ENCODE data around the gene OR52A1. TPM values are rescaled to one million over a fixed set of nuclear protein-coding genes. Genes with fewer than 3 reads are reported as not detected.

OR52A1 gene
- total and polyA plus RNA-seq, 8 donors: not detected

DNA sequence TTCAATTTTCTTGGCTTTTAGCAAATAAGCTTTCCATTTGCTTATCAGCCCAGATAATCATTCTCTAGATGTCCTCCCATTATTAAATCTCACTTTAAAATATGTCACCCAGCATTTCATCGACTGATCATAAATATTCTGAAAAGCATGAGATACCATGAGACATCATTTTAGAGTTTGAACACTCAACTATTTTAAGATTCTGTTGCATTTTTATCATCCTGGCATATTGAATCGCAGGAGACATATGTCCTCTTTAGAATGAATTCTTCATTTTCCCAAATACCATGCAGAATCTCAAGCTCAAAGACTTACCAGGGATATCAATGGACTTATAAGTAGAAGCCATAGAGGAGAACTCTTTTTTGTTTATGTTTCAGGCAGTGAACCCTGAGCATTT lies 16.6 kb downstream of the OR52A1 start, which contains the start of gene OR52A5:
Gene OR52A5 (minus strand): TSS at position 361 of the 400 bp plus-strand sequence. CDS start 5,714 bp downstream, outside the sequence.
- intact Hi-C loops (cut with DNase I; ENCODE audit: low total_unique reads): no loop called here
- TF ChIP-seq EP300 (IDR thresholded peaks at IDR 0.05) (no peak), POLR2A (IDR thresholded peaks at IDR 0.05) (no peak), POLR2AphosphoS5 (IDR thresholded peaks at IDR 0.05) (no peak)
- TF ChIP-seq, protein P1, sequence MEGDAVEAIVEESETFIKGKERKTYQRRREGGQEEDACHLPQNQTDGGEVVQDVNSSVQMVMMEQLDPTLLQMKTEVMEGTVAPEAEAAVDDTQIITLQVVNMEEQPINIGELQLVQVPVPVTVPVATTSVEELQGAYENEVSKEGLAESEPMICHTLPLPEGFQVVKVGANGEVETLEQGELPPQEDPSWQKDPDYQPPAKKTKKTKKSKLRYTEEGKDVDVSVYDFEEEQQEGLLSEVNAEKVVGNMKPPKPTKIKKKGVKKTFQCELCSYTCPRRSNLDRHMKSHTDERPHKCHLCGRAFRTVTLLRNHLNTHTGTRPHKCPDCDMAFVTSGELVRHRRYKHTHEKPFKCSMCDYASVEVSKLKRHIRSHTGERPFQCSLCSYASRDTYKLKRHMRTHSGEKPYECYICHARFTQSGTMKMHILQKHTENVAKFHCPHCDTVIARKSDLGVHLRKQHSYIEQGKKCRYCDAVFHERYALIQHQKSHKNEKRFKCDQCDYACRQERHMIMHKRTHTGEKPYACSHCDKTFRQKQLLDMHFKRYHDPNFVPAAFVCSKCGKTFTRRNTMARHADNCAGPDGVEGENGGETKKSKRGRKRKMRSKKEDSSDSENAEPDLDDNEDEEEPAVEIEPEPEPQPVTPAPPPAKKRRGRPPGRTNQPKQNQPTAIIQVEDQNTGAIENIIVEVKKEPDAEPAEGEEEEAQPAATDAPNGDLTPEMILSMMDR (IDR thresholded peaks at IDR 0.05): no peak
- H3K4me1 ChIP-seq: no peaks in the 10 kb centered on the region
- DNase-seq: no peak
- no peaks in the 10 kb centered on the region for H3K27me3 ChIP-seq
- H3K4me3 ChIP-seq: no peak within 1 kb of the TSS
- H3K9me3 ChIP-seq: no peaks in the 10 kb centered on the region
- H3K36me3 ChIP-seq: no peaks in the 10 kb centered on the region
- no peak within 1 kb of the TSS for H3K27ac ChIP-seq
- 79 to 96% (median 92%) methylated on average over 2 of the region's 2 CpGs for whole genome bisulfite sequencing, 5 donors

DNA sequence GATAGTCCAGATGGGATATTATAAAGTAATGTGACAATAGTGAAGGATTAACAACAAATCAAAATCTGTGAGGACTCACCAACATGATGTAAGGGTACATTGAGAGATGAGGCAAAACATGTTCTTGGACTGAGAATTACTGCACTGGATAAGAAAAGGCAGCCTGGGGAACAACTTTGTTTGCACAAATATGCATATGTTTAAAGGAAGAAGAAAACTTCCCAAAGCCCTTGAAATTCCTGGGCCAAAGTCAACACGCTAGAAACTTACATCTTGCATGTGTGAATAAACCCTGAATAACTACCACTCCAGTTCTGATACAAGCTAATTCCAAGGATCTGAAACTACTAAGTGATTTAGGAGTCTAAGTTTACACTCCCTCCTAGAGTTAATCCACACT lies 17.5 kb downstream of the OR52A1 start:
- no peak for DNase-seq
- Histone ChIP-seq H3K9me3 (no peaks in the 10 kb centered on the region), H3K36me3 (no peaks in the 10 kb centered on the region), H3K27ac (no peak overlapping the region), H3K4me1 (no peaks in the 10 kb centered on the region), H3K4me3 (no peak overlapping the region), H3K27me3 (no peaks in the 10 kb centered on the region)
- intact Hi-C loops (cut with DNase I; ENCODE audit: low total_unique reads): no loop called here
- no peak for TF ChIP-seq EP300 (IDR thresholded peaks at IDR 0.05)
- 20 to 43% (median 29%) methylated on average over 1 of the region's 1 CpG for WGBS, 5 donors

DNA sequence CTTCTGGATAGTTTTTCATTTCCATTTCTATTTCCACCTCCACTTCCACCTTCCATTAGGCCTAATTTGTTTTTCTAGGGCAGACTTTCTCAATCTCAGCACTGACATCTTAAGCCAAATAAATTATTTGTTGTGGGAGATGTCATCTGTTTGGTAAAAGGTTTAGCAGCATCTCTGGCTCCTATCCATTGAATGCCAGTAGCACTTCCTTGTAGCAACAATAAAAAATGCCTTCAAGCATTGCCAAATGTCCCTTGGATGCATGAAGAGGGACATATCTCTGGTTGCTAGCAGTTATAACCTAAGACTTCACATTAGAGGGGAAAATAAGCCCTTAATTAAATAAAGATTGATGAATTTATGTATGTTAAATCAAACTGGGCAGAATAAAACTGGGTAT lies 18.3 kb downstream of the OR52A1 start:
- H3K4me1 ChIP-seq: no peaks in the 10 kb centered on the region
- H3K27me3 ChIP-seq: no peaks in the 10 kb centered on the region
- intact Hi-C loops (cut with DNase I; ENCODE audit: low total_unique reads): no loop called here
- H3K36me3 ChIP-seq: no peaks in the 10 kb centered on the region
- H3K9me3 ChIP-seq: no peaks in the 10 kb centered on the region
- DNase-seq: no peak
- H3K4me3 ChIP-seq: no peak overlapping the region
- H3K27ac ChIP-seq: no peak overlapping the region
- TF ChIP-seq, protein P1 (IDR thresholded peaks at IDR 0.05): no peak
- no peak for TF ChIP-seq POLR2A (IDR thresholded peaks at IDR 0.05)
- TF ChIP-seq POLR2AphosphoS5 (IDR thresholded peaks at IDR 0.05): no peak
- no peak for TF ChIP-seq EP300 (IDR thresholded peaks at IDR 0.05)

DNA sequence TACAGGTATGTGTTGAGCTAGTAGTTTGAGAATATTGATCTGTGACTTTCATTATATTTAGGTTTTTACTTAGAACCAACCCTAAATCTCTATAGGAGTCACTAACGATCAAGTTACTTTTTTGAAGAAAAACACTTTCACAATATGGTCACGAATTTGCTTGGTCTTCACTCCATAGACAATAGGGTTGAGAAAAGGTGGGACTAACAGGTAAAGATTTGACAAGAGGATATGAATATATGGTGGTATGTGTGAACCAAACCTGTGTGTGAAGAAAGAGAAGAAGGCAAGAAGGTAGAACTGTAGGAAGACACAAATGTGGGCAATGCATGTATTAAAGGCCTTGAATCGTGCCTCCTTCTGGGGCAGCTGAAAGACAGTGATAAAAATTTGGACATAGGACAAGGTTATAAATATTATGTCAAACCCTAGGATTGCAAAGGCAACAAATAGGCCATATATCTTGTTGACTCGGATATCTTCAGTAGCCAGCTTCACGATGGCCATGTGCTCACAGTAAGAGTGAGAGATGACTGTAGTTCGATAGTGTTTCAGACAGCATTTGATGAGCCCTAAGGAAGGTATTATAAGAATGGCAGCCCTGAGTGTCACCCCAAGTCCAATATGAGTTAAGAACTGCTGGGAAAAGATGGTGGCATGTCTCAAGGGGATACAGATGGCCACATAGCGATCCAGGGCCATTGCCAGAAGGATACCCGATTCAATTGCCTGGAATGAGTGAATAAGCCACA lies 22.8 kb downstream of the OR52A1 start:
- DNase-seq: no peak
- Histone ChIP-seq H3K4me1 (no peaks in the 10 kb centered on the region), H3K9me3 (no peaks in the 10 kb centered on the region), H3K36me3 (no peaks in the 10 kb centered on the region), H3K27me3 (no peaks in the 10 kb centered on the region), H3K4me3 (no peak overlapping the region), H3K27ac (no peak overlapping the region)
- 86 to 87% (median 86%) methylated on average over 8 of the region's 8 CpGs for WGBS, 5 donors
- TF ChIP-seq EP300 (IDR thresholded peaks at IDR 0.05) (no peak), POLR2AphosphoS5 (IDR thresholded peaks at IDR 0.05) (no peak), POLR2A (IDR thresholded peaks at IDR 0.05) (no peak)
- TF ChIP-seq, protein P1 (IDR thresholded peaks at IDR 0.05): no peak
- intact Hi-C loops (cut with DNase I; ENCODE audit: low total_unique reads): no loop called here

DNA sequence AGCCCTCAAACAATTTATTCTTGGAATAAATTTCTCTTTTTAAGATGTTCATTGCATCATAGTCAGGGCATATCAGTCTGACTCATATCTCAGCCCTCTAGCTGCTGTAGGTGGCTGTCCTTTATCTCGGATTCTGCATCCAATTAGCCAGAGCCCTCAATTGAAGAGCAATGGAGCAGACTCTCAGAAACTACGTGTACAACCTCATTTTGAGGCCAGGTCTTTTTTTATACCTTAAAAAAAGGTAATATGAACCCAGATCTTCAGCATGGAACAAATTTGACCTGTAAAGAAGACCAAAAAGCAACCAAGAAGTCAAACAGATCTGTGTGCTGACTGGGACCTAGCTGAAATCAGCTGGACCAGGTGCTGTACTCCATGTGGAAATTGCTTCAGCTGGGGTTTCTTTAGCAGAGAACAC lies 25.1 kb downstream of the OR52A1 start:
- Histone ChIP-seq H3K4me1 (no peaks in the 10 kb centered on the region), H3K9me3 (no peaks in the 10 kb centered on the region), H3K36me3 (no peaks in the 10 kb centered on the region), H3K27ac (no peak overlapping the region), H3K27me3 (no peaks in the 10 kb centered on the region), H3K4me3 (no peak overlapping the region)
- no peak for TF ChIP-seq EP300 (IDR thresholded peaks at IDR 0.05)
- no peak for TF ChIP-seq POLR2A (IDR thresholded peaks at IDR 0.05)
- TF ChIP-seq, protein P1 (IDR thresholded peaks at IDR 0.05): no peak
- TF ChIP-seq POLR2AphosphoS5 (IDR thresholded peaks at IDR 0.05): no peak
- intact Hi-C loops (cut with DNase I; ENCODE audit: low total_unique reads): no loop called here
- DNase-seq: no peak
- 45 to 68% (median 47%) methylated on average over 2 of the region's 2 CpGs for WGBS, 5 donors
